Measurements from ENCODE around the gene THOC1.

Gene THOC1

DNA sequence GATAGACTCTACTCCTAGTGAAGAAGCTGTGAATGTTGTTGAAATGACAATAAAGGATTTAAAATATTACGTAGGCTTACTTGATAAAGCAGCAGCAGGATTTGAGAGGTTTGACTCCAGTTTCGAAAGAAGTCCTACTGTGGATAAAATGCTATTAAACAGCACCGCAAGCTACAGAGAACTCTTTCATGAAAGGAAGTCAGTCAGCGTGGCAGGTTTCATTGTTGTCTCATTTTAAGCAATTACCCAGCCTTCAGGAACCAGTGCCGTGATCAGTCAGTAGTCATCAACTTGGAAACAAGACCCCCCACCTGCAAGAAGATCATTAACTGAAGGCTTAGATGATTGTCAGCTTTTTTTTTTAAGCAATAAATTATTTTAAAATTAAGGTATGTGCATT lies 95.5 kb downstream of the THOC1 start:
- H3K27me3 ChIP-seq (ENCODE audit: insufficient read depth, low read depth, severe bottlenecking): no peaks in the 10 kb centered on the region
- H3K4me3 ChIP-seq (ENCODE audit: low read depth, low read length): no peak overlapping the region
- no peak overlapping the region for H3K27ac ChIP-seq
- H3K36me3 ChIP-seq: peaks cover 45% of the 10 kb centered on the region
- TF ChIP-seq, protein P1, sequence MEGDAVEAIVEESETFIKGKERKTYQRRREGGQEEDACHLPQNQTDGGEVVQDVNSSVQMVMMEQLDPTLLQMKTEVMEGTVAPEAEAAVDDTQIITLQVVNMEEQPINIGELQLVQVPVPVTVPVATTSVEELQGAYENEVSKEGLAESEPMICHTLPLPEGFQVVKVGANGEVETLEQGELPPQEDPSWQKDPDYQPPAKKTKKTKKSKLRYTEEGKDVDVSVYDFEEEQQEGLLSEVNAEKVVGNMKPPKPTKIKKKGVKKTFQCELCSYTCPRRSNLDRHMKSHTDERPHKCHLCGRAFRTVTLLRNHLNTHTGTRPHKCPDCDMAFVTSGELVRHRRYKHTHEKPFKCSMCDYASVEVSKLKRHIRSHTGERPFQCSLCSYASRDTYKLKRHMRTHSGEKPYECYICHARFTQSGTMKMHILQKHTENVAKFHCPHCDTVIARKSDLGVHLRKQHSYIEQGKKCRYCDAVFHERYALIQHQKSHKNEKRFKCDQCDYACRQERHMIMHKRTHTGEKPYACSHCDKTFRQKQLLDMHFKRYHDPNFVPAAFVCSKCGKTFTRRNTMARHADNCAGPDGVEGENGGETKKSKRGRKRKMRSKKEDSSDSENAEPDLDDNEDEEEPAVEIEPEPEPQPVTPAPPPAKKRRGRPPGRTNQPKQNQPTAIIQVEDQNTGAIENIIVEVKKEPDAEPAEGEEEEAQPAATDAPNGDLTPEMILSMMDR (IDR thresholded peaks at IDR 0.05; ENCODE audit: low read depth, low read length): no peak
- H3K9me3 ChIP-seq (ENCODE audit: severe bottlenecking): no peaks in the 10 kb centered on the region
- no peak for DNase-seq

Measured in WERI-Rb-1 (cell line).